Measurements from ENCODE around the gene CCDC157.
"Not testable (repeated sequence)": the region's sequence is repeated elsewhere in the genome, so short reads cannot be mapped to it uniquely, and the experiment has no call there.

The CCDC157 gene

DNA sequence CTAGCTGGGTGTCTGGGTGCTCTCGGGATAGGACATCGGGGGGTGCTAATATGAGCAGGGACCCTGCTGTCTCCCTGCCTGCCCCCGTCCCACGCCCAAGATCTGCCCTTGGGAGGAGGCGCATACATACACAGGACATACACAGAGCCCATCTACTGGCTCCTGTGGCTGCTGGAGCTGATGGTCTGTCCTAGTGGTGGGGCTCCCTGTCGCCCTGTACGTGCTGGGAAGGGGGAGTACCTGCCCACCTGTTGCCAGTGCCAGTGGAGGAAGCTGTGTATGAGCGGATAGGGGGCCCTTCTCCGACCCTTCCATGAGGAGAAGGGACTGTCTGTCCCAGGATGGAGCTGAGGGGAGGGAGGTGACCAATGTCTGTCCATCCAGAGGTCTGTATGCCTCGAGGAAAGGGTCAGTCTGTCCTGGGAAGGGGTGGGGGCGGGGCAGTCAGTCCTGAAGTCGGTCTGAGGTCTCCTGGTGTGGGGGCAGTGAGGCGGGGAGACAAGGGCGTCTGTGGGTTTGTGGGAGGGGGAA, 31.0 kb upstream of the CCDC157 start:
- no peak for DNase-seq (ENCODE audit: low read depth, low spot score)

DNA sequence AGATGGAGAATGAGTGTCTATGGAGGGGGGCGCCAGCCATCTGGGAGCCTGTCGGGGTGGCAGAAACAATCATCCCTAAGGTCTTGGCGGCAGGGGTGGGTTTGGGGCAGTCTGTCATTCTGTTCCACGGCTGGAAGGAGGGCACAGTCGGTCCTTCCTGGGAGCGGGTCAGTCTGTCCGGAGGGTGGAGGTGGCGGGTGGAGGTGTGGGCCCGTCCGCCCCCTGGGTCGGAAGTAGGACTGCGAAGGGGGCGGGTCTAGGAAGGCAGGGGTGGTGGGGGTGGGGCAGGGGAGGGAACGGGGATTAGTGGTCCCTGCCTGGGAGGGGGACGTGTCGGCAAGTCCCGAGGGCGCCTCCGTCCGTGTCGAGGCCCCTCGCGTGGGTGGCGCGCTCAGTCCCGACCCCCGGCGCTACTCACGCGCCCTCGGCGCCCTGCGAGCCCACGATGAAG, 30.5 kb upstream of the CCDC157 start:
- DNase-seq (ENCODE audit: low read depth, low spot score), result no peak

GRCh38 chr22:30326706-30327362, 30.0 kb upstream of the CCDC157 start, which contains the start of gene TBC1D10A:
Gene TBC1D10A, minus strand, starts transcription at chr22:30326941. Its CDS starts 60 bp downstream, at chr22:30326881.
- DNase-seq (ENCODE audit: low read depth, low spot score), result peak; percentile 75

GRCh38 chr22:30327864-30328345, 28.9 kb upstream of the CCDC157 start:
- DNase-seq (ENCODE audit: low read depth, low spot score), result no peak

GRCh38 chr22:30328466-30329049, 28.2 kb upstream of the CCDC157 start:
- DNase-seq (ENCODE audit: low read depth, low spot score), result no peak

DNA sequence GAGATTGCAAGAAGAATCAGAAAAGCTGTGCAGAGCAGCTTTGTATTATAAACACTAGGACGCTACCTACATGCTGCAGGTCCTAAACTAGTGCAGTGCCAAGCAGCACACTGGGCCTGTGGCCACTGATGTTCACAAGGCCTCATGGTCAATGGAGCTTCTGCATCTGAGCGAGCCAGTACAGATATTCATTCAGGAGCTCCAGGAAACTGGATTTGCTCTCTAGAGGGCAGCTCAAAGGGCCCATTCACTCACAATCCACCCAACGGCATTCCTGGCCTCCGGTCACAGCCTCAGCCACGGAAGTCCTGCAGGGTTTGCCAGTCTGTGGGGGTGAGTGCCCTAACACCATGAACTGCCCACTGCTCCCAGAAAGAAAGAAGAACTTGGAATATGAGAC, 24.3 kb upstream of the CCDC157 start:
- no peak for DNase-seq (ENCODE audit: low read depth, low spot score)

DNA sequence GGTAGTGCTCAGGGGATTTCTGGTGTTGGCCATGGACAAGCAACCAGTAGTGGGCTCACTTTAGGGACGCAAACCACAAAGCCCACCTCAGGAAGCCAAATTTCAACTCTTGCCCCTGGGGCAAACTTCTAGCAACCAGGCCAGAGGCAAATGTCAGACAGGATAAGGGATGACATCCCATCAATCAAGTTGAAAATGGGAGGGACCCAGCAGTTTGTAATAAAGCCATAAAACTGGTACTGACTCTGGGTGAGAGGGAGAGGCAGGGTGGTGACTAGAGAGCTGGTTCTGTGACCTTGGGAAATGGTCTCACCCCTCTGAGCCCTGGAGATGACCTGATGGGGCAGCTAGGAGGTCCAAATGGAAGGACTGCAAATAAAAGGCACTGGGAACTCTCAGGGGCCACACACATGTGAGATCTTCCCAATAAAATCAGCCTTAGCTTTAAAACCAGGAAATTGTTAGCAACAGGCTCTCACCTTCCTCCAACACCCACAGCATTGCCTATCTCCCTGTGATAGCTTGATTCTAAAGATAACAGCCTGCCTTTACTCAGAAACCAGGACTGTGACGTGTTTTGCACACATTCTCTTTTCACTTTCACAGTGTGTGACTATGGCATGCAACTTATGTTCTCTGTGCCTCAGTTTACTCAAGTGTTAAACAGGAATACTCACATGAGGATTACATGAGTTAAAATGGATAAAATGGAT, 23.7 kb upstream of the CCDC157 start:
- DNase-seq (ENCODE audit: low read depth, low spot score), result no peak

DNA sequence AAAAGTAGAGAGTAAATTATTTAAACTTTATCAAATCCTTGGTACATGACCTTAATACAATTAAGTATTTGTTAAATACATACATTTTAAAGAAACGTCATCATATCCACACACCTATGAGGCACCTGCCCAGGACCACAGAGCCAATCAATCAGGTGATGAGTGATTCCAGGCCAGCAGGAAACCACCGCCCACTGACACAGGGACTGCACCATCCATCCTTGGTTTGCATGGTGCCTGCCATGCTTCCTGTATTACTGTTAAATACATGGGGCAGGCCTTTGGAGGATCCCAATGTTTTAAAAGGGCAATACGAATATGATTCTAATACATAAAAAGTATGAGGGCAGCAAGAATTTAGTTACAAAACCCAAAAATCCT, 23.1 kb upstream of the CCDC157 start:
- DNase-seq (ENCODE audit: low read depth, low spot score), result no peak

GRCh38 chr22:30334646-30335045, 22.2 kb upstream of the CCDC157 start:
- DNase-seq (ENCODE audit: low read depth, low spot score), result no peak

DNA sequence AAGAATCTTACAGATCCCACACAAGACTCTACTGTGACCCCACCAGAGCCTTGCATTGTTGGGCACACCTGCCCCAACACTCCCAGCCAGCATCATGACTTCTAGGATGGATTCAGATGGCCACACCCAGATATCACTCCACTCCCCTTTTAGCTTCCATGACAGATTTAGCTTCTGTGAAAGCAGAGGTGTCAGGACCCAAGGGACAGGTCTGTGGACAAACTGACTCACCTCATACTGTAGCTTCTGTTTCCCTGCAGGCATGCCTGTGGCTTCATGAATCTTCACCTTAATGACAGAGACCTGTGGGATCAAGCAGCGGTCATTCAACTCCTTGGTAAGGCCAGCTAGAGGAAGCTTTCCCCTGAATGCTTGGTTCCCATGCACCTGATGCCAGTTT, 21.6 kb upstream of the CCDC157 start:
- DNase-seq (ENCODE audit: low read depth, low spot score), result no peak

DNA sequence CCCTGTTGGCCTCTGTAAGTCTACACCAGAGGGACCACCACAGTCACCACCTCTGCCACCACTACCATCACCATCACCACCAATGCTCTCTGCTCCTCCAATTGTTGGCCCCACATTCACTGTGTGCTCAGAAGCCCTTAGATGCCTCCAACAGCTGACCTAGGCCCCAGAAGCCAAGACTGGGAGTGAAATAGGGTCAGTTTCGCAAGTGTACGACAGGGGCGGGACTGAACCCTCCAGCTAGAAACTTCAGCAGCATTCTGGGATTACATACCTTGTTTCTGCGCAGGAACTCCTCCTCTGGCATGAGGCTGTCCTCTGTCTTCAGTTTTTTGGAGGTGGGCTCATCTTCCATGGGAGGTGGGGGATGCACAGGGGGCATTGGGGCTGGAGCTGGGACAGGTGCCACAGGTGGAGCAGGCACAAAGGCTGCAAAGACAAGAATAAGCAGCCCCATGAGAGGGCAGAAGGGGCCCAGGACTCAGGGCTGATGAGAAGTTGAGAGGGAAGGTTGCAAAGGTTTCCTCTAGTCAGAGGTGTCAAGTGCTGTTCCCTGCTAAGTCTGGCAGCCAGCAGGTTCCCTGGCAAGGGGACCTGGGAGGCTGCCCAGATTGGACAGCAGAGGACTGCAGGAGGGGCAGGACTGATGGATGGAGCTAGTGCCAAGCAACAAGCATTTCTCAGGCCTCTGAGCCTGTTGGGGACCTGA, 19.9 kb upstream of the CCDC157 start:
- DNase-seq (ENCODE audit: low read depth, low spot score), result no peak

GRCh38 chr22:30337461-30337778, 19.4 kb upstream of the CCDC157 start:
- no peak for DNase-seq (ENCODE audit: low read depth, low spot score)

- DNase-seq (ENCODE audit: low read depth, low spot score), result not testable (repeated sequence)
Observed at GRCh38 chr22:30338341-30338740, 18.5 kb upstream of the CCDC157 start.

DNA sequence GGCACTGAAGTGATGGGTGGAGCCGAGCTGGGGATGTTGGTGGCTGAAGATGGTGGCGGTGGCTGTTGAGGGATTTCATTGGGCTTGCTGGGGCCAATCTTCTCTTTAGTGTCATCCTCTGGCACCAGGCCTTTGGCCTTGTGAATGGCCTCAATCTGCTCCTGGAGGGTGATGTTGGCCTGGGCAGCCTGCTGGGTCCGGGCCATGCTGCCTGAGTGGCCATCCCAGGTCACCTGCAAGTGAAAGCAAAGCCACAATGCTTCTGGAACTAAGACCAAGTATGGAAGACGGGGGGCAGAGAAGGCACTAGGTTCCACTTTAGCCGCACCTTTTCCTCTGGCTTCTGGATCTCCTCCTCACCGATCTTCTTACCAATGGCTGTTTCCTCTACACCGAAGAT, 18.0 kb upstream of the CCDC157 start:
- no peak for DNase-seq (ENCODE audit: low read depth, low spot score)

GRCh38 chr22:30340911-30341685, 15.7 kb upstream of the CCDC157 start:
- DNase-seq (ENCODE audit: low read depth, low spot score), result no peak

DNA sequence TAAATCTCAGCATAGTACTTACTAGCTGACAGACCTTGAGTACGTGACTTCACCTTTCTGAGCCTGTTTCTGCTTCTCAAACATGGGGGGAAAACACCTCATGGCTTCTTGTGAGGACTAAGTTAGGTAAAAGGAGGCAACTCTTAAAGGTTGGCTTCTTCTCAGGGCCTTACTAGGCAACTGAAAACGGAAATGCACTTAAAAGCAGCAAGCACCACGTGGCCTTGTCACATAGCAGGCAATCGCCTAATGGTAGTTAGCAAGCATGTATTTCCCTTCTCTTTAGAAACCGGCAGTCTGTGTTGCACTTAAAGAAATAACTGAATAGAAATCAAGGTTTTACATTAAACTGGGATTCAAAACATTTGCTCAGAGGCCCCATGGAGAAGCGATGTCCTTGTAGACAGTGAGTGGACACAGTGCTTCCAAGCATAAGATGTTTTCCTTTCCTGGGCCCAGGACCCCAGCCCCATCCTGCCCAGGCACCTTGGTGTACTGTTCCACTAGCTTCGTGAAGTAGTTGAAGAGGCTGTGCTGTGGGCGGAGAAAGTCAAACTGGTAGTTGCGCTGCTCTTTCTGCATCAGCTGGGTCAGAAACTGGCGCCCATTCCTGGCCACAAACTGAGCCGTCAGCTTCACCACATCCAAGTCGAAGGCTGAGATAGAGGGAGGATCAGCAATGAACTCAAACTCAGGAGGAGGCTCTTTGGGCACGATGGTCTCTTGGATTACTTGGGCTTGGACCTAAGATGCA, 12.2 kb upstream of the CCDC157 start:
- no peak for DNase-seq (ENCODE audit: low read depth, low spot score)

DNA sequence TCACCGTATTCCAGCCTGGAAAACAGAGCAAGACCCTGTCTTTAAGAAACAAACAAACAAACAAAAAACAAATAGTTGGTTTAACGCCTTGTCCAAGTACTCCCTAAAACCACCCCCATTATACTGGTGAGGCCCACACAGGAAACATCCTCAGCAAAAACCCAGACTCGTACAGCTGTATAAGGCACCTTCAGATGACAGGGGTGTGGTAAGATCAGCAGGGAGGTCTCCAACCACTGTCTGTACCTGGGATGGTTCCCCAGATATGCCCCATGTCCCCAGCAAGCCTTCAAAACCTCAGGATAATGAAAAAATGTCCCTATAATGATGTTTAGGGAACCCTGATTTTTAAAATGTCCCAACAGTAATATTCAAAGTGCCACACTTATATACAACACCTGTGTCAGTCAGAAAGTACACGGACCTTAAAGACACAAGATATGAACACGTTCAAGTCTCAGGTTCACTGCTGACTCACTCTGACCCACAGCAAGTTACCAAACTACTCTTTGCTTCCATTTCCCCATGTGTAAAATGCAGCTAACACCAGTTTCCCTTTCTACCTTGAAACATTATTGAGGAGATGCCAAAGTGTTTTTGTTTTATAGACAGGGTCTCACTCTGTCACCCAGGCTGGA, 9.4 kb upstream of the CCDC157 start:
- DNase-seq (ENCODE audit: low read depth, low spot score), result no peak

- no peak for DNase-seq (ENCODE audit: low read depth, low spot score)
Observed at GRCh38 chr22:30348404-30348803, 8.4 kb upstream of the CCDC157 start.

- no peak for DNase-seq (ENCODE audit: low read depth, low spot score)
Observed at GRCh38 chr22:30348809-30349208, 8.0 kb upstream of the CCDC157 start.

DNA sequence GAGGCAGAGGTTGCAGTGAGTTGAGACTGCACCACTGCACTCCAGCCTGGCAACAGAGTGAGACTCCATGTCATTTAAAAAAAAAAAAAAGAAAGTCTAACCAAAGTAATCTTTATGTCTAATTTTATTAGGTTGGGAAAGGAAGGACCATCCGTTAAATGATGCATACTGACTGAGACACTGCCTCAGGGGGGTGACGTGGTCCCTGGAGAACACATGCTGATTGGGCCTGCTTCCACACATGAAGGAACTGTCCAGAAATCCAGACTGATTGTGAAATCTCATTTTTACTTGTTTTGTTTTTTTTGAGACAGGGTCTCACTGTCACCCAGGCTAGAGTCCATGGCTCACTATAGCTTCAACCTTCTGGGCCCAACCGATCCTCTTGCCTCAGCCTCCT, 5.6 kb upstream of the CCDC157 start:
- no peak for DNase-seq (ENCODE audit: low read depth, low spot score)

All from iPS DF 19.7 (cell line).